ENCODE results near the gene CHAD.
"Not testable (repeated sequence)": the region's sequence is repeated elsewhere in the genome, so short reads cannot be mapped to it uniquely, and the experiment has no call there.

CHAD gene

GRCh38 chr17:50492214-50492613, 23.5 kb upstream of the CHAD start:
- DNase-seq = no peak

- no peak for DNase-seq
Measured at GRCh38 chr17:50491505-50491904, 22.8 kb upstream of the CHAD start.

GRCh38 chr17:50488880-50489279, 20.2 kb upstream of the CHAD start:
- no peak for DNase-seq

GRCh38 chr17:50487213-50488096, 18.8 kb upstream of the CHAD start:
- DNase-seq = no peak

- no peak for DNase-seq
Measured at GRCh38 chr17:50484386-50485155, 15.9 kb upstream of the CHAD start.

GRCh38 chr17:50483266-50483665, 14.6 kb upstream of the CHAD start:
- no peak for DNase-seq

GRCh38 chr17:50482516-50482915, 13.8 kb upstream of the CHAD start:
- DNase-seq = peak; percentile 91

- no peak for DNase-seq
Measured at GRCh38 chr17:50482110-50482509, 13.4 kb upstream of the CHAD start.

- no peak for DNase-seq
Measured at GRCh38 chr17:50481648-50482047, 13.0 kb upstream of the CHAD start.

- DNase-seq = peak; percentile 16
Measured at GRCh38 chr17:50480854-50481490, 12.3 kb upstream of the CHAD start.

- no peak for DNase-seq
Measured at GRCh38 chr17:50480142-50480764, 11.6 kb upstream of the CHAD start.

- DNase-seq = peak; percentile 93
Measured at GRCh38 chr17:50479522-50480141, 11.0 kb upstream of the CHAD start.

GRCh38 chr17:50478391-50479381, 10.0 kb upstream of the CHAD start, which contains the start of gene RSAD1:
Gene RSAD1 (plus strand): TSS chr17:50478860. CDS start chr17:50478885, 25 bp downstream.
- peak; percentile 92 for DNase-seq

- DNase-seq = no peak
Measured at GRCh38 chr17:50477976-50478375, 9.3 kb upstream of the CHAD start.

- DNase-seq = no peak
Measured at GRCh38 chr17:50476545-50477315, 8.1 kb upstream of the CHAD start.

GRCh38 chr17:50475775-50476544, 7.3 kb upstream of the CHAD start:
- DNase-seq = not testable (repeated sequence)

GRCh38 chr17:50475362-50475761, 6.7 kb upstream of the CHAD start:
- no peak for DNase-seq

- DNase-seq = no peak
Measured at GRCh38 chr17:50474523-50474922, 5.8 kb upstream of the CHAD start.

- DNase-seq = no peak
Measured at GRCh38 chr17:50473901-50474300, 5.2 kb upstream of the CHAD start.

- DNase-seq = not testable (repeated sequence)
Measured at GRCh38 chr17:50472761-50473161, 4.1 kb upstream of the CHAD start.
